GM19468 (cell line): ENCODE measurements around the gene RFX7.
"Not testable (repeated sequence)": the region's sequence is repeated elsewhere in the genome, so short reads cannot be mapped to it uniquely, and the experiment has no call there.

Experiments used
- ATAC-seq: cut with Tn5 transposase; IDR thresholded peaks from one replicate; pipeline ENCODE4 v1.9.1; 2021; ENCODE audit warnings: mild to moderate bottlenecking, moderate library complexity, moderate number of reproducible peaks; ENCODE audit not compliant: unreplicated experiment; ENCODE audit errors: extremely low read depth

RFX7 gene

GRCh38 chr15:56154768-56155167 lies 88.9 kb downstream of the RFX7 start:
- not testable (repeated sequence) for ATAC-seq

- no peak for ATAC-seq
These were observed 93.5 kb downstream of the RFX7 start for GRCh38 chr15:56150204-56150603.

GRCh38 chr15:56148064-56148463 lies 95.6 kb downstream of the RFX7 start:
- ATAC-seq: no peak

- ATAC-seq: no peak
These were observed 96.9 kb downstream of the RFX7 start for GRCh38 chr15:56146756-56147155.

GRCh38 chr15:56128081-56128480 lies 115.6 kb downstream of the RFX7 start:
- no peak for ATAC-seq

GRCh38 chr15:56126409-56126808 lies 117.3 kb downstream of the RFX7 start:
- no peak for ATAC-seq

- ATAC-seq: no peak
These were observed 119.3 kb downstream of the RFX7 start for GRCh38 chr15:56124391-56124790.

- no peak for ATAC-seq
These were observed 137.8 kb downstream of the RFX7 start for GRCh38 chr15:56105855-56106254.

GRCh38 chr15:56102441-56102840 lies 141.2 kb downstream of the RFX7 start:
- no peak for ATAC-seq

GRCh38 chr15:56099311-56099710 lies 144.4 kb downstream of the RFX7 start:
- no peak for ATAC-seq

GRCh38 chr15:56098195-56098863 lies 145.3 kb downstream of the RFX7 start:
- ATAC-seq: no peak

GRCh38 chr15:56095406-56095805 lies 148.3 kb downstream of the RFX7 start:
- no peak for ATAC-seq

- no peak for ATAC-seq
These were observed 149.5 kb downstream of the RFX7 start for GRCh38 chr15:56094171-56094570.

GRCh38 chr15:56088389-56088788 lies 155.3 kb downstream of the RFX7 start:
- ATAC-seq: no peak

- no peak for ATAC-seq
These were observed 157.1 kb downstream of the RFX7 start for GRCh38 chr15:56086566-56086965.

- ATAC-seq: no peak
These were observed 161.4 kb downstream of the RFX7 start for GRCh38 chr15:56082263-56082761.

GRCh38 chr15:56077081-56077480 lies 166.6 kb downstream of the RFX7 start:
- ATAC-seq: no peak

- no peak for ATAC-seq
These were observed 167.0 kb downstream of the RFX7 start for GRCh38 chr15:56076640-56077039.

GRCh38 chr15:56074481-56075265 lies 169.0 kb downstream of the RFX7 start:
- no peak for ATAC-seq

- ATAC-seq: no peak
These were observed 179.5 kb downstream of the RFX7 start for GRCh38 chr15:56064152-56064551.

GRCh38 chr15:56059716-56060115 lies 184.0 kb downstream of the RFX7 start:
- ATAC-seq: no peak

GRCh38 chr15:56058986-56059385 lies 184.7 kb downstream of the RFX7 start:
- no peak for ATAC-seq
